HepG2 (cell line): ENCODE measurements around the gene TBC1D10A. TPM values are rescaled to one million over a fixed set of nuclear protein-coding genes. Genes with fewer than 3 reads are reported as not detected.

Experiments
- AGO2 ChIP-seq: fragments of 200-400 bp; formaldehyde crosslinking; optimal IDR thresholded peaks from 2 replicates; pipeline ENCODE3; 2017; ENCODE audit warnings: mild to moderate bottlenecking, low read depth, low read length, moderate library complexity
- BCL6 ChIP-seq: IDR thresholded peaks from 2 replicates; pipeline ENCODE4 v1.6.1; 2016; ENCODE audit warnings: missing genetic modification reagents, missing compliant biosample characterization
- CERS6 ChIP-seq: sonication (generic); formaldehyde crosslinking; IDR thresholded peaks from 2 replicates; pipeline ENCODE4 v1.5.0; 2020; ENCODE audit warnings: missing genetic modification reagents
- GPBP1L1 ChIP-seq: sonication (generic); formaldehyde crosslinking; IDR thresholded peaks from 2 replicates; pipeline ENCODE4 v1.5.0; 2020; ENCODE audit warnings: mild to moderate bottlenecking, missing genetic modification reagents
- MTA1 ChIP-seq: sonication (generic); formaldehyde crosslinking; IDR thresholded peaks from 2 replicates; pipeline ENCODE4 v1.4.0; 2020; ENCODE audit warnings: missing genetic modification reagents, mild to moderate bottlenecking, borderline replicate concordance
- NCOR1 ChIP-seq: fragments of 200-600 bp; sonication (generic); IDR thresholded peaks from 2 replicates; pipeline ENCODE4 v1.7.0; 2017; ENCODE audit warnings: antibody characterized with exemption, low read length, borderline replicate concordance
- REL ChIP-seq: sonication (generic); formaldehyde crosslinking; conservative IDR thresholded peaks from 2 replicates; pipeline ENCODE4 v1.8.0; 2022; ENCODE audit warnings: mild to moderate bottlenecking, missing genetic modification reagents, moderate library complexity
- REPIN1 ChIP-seq: sonication (generic); formaldehyde crosslinking; IDR thresholded peaks from 2 replicates; pipeline ENCODE4 v1.8.0; 2022; ENCODE audit warnings: missing genetic modification reagents, low read depth, mild to moderate bottlenecking, borderline replicate concordance
- SALL1 ChIP-seq: sonication (generic); formaldehyde crosslinking; IDR thresholded peaks from 2 replicates; pipeline ENCODE4 v1.8.0; 2022; ENCODE audit warnings: mild to moderate bottlenecking, missing genetic modification reagents
- ZBTB34 ChIP-seq: sonication (generic); formaldehyde crosslinking; IDR thresholded peaks from 2 replicates; pipeline ENCODE4 v1.8.0; 2022; ENCODE audit warnings: mild to moderate bottlenecking, missing genetic modification reagents
- ZBTB49 ChIP-seq: sonication (generic); formaldehyde crosslinking; IDR thresholded peaks from 2 replicates; pipeline ENCODE4 v1.4.0; 2020; ENCODE audit warnings: missing genetic modification reagents, borderline replicate concordance
- ZFP91 ChIP-seq: sonication (generic); formaldehyde crosslinking; IDR thresholded peaks from 2 replicates; pipeline ENCODE4 v1.9.0; 2022; ENCODE audit warnings: missing genetic modification reagents, mild to moderate bottlenecking, borderline replicate concordance
- ZFY ChIP-seq: sonication (generic); formaldehyde crosslinking; IDR thresholded peaks from 2 replicates; pipeline ENCODE4 v1.4.0; 2020; ENCODE audit warnings: missing genetic modification reagents
- ZNF574 ChIP-seq: sonication (generic); formaldehyde crosslinking; IDR thresholded peaks from 2 replicates; pipeline ENCODE4 v1.4.0; 2020; ENCODE audit warnings: missing genetic modification reagents
- ZNF598 ChIP-seq: sonication (generic); formaldehyde crosslinking; IDR thresholded peaks from 2 replicates; pipeline ENCODE4 v1.5.1; 2020; ENCODE audit warnings: mild to moderate bottlenecking, missing genetic modification reagents, borderline replicate concordance
- ZNF768 ChIP-seq: sonication (generic); formaldehyde crosslinking; IDR thresholded peaks from 2 replicates; pipeline ENCODE4 v1.4.0; 2020; ENCODE audit warnings: missing genetic modification reagents
- polyA plus RNA-seq, 8 experiments: library from polyadenylated mRNA; depleted of rRNA in 3 of 8; stranded (reverse) in 7 of 8; unstranded in 1 of 8; fragments of >200 nt; fragmentation: Illumina TruSeq in 4 of 8; extraction: Trizol in 4 of 8; gene quantifications; 2 replicates each; pipeline versions ENCODE4 v1.2.1 to v1.2.3, GENCODE V29; 2011 to 2016; ENCODE audit warnings: low read depth in 4 of 8, missing spikeins in 1 of 8, mixed read lengths in 1 of 8; ENCODE audit not compliant: insufficient read depth in 1 of 8
- total RNA-seq, 5 experiments: library from RNA; depleted of rRNA; stranded (reverse); fragments of >200 nt; fragmentation: Illumina TruSeq; extraction: Trizol; gene quantifications; 2 replicates each; pipeline ENCODE4 v1.2.3, GENCODE V29; 2016; ENCODE audit warnings: low read depth in 1 of 5

The TBC1D10A gene
- total and polyA plus RNA-seq, 2 of the 13 experiments (the other 11 are each of a cell fraction or from before 2014, with no cell fraction given), result 4.2 to 4.9 TPM

GRCh38 chr22:30286813-30287647 lies 39.7 kb downstream of the TBC1D10A start (continued):
- TF ChIP-seq ZNF574 (CRISPR knock-in tag), result 0 out of 2 replicates have a peak, but pooled peaks have one; percentile 24
- 0 out of 2 replicates have a peak, but pooled peaks have one; percentile 30 for TF ChIP-seq ZBTB49
- TF ChIP-seq NCOR1, result no peak
- no peak for TF ChIP-seq GPBP1L1 (CRISPR knock-in tag)
- 0 out of 2 replicates have a peak, but pooled peaks have one; percentile 4 for TF ChIP-seq ZNF598 (CRISPR knock-in tag)
- no peak for TF ChIP-seq REL (CRISPR knock-in tag)
- TF ChIP-seq SALL1 (CRISPR knock-in tag), result peak; percentile 23; the same call in 1 of the 2 replicates
- peak; percentile 45; the same call in 1 of the 2 replicates for TF ChIP-seq ZFY (CRISPR knock-in tag)
- TF ChIP-seq ZNF768 (CRISPR knock-in tag), result 0 out of 2 replicates have a peak, but pooled peaks have one; percentile 12
- TF ChIP-seq ZBTB34 (CRISPR knock-in tag), result 0 out of 2 replicates have a peak, but pooled peaks have one; percentile 47
- no peak for TF ChIP-seq AGO2
- TF ChIP-seq BCL6 (CRISPR knock-in tag), result peak; percentile 88
- TF ChIP-seq CERS6 (CRISPR knock-in tag), result no peak
- 0 out of 2 replicates have a peak, but pooled peaks have one; percentile 18 for TF ChIP-seq MTA1 (CRISPR knock-in tag)
- 0 out of 2 replicates have a peak, but pooled peaks have one; percentile 35 for TF ChIP-seq ZFP91 (CRISPR knock-in tag)
- TF ChIP-seq REPIN1 (CRISPR knock-in tag), result 0 out of 2 replicates have a peak, but pooled peaks have one; percentile 36
